ENCODE data around the gene PFKL. TPM values are rescaled to one million over a fixed set of nuclear protein-coding genes. Genes with fewer than 3 reads are reported as not detected.
A peak's percentile ranks its signal among the peaks of the same experiment; 100 is the strongest.
"Not testable (repeated sequence)": the region's sequence is repeated elsewhere in the genome, so short reads cannot be mapped to it uniquely, and the experiment has no call there.

Gene PFKL
- total RNA-seq, 4 donors from 2014 or later = 185 to 288 (median 249) TPM

DNA sequence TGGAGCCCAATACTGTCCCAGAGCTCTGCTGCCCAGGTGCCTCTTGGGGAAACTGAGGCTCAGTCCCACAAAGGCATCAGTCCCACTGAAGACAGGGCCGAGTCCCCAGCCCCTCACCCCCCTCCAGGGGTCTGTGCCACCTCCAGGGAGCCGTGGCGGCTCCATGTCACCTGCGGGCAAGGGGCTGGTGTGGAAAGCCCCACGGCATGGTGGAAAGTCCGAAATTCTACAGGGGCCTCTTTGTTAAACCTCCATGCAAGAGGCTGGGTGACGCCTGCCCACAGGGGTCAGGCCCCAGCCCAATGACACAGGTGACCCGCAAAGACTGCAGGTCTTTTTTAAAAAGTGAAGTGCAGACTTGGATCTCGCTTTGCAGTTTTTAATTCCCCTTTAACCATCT is 17.5 kb upstream of the PFKL start:
- H3K4me1 ChIP-seq = no peaks in the 10 kb centered on the region
- no peak for DNase-seq
- no peak for TF ChIP-seq POLR2A (IDR thresholded peaks at IDR 0.05)
- TF ChIP-seq, protein P1, sequence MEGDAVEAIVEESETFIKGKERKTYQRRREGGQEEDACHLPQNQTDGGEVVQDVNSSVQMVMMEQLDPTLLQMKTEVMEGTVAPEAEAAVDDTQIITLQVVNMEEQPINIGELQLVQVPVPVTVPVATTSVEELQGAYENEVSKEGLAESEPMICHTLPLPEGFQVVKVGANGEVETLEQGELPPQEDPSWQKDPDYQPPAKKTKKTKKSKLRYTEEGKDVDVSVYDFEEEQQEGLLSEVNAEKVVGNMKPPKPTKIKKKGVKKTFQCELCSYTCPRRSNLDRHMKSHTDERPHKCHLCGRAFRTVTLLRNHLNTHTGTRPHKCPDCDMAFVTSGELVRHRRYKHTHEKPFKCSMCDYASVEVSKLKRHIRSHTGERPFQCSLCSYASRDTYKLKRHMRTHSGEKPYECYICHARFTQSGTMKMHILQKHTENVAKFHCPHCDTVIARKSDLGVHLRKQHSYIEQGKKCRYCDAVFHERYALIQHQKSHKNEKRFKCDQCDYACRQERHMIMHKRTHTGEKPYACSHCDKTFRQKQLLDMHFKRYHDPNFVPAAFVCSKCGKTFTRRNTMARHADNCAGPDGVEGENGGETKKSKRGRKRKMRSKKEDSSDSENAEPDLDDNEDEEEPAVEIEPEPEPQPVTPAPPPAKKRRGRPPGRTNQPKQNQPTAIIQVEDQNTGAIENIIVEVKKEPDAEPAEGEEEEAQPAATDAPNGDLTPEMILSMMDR (IDR thresholded peaks at IDR 0.05) = no peak
- TF ChIP-seq EP300 (IDR thresholded peaks at IDR 0.05; ENCODE audit: low read depth) = no peak
- TF ChIP-seq POLR2AphosphoS5 (IDR thresholded peaks at IDR 0.05) = no peak
- no peaks in the 10 kb centered on the region for H3K36me3 ChIP-seq
- no peak overlapping the region for H3K4me3 ChIP-seq
- intact Hi-C loops (cut with DNase I; ENCODE audit: low total_unique reads) (no loop called here), in situ Hi-C loops (cut with MboI; ENCODE audit: low pct_ligation_motif_present in 1 of 4, low pct_unique_long_range_greater_than_20kb in 1 of 4, low sequenced_read_pairs in 3 of 4) (no loop called here)
- no peak overlapping the region for H3K27ac ChIP-seq
- peaks cover 26% of the 10 kb centered on the region for H3K27me3 ChIP-seq
- WGBS, 2 donors (ENCODE audit: low coverage in 1 of 2) = 72% methylated on average over 9 of the region's 9 CpGs; no CpG with 5 or more reads in 1 of the 2 donors
- no peaks in the 10 kb centered on the region for H3K9me3 ChIP-seq

DNA sequence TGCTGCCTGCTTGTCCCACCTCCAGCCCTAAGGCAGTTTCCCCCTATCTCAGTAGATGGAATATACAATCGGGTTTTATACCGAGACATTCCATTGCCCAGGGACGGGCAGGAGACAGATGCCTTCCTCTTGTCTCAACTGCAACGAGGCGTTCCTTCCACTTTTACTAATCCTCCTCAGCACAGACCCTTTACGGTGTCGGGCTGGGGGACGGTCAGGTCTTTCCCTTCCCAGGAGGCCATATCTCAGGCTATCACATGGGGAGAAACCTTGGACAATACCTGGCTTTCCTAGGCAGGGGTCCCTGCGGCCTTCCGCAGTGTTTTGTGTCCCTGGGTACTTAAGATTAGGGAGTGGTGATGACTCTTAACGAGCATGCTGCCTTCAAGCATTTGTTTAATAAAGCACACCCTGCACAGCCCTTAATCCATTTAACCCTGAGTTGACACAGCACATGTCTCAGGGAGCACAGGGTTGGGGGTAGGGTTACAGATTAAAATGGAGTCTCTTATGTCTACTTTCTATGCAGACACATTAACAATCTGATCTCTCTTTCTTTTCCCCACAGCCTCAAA is 16.6 kb upstream of the PFKL start:
- H3K4me3 ChIP-seq; in situ Hi-C loops (cut with MboI; ENCODE audit: low pct_ligation_motif_present in 1 of 4, low pct_unique_long_range_greater_than_20kb in 1 of 4, low sequenced_read_pairs in 3 of 4); H3K9me3 ChIP-seq; intact Hi-C loops (cut with DNase I; ENCODE audit: low total_unique reads); DNase-seq; H3K27ac ChIP-seq; H3K36me3 ChIP-seq; H3K4me1 ChIP-seq: not testable (repeated sequence)
- peaks cover 29% of the 10 kb centered on the region for H3K27me3 ChIP-seq
- 62 to 78% methylated on average over 4 to 11 of the region's 11 CpGs for WGBS, 2 donors (ENCODE audit: low coverage in 1 of 2)

DNA sequence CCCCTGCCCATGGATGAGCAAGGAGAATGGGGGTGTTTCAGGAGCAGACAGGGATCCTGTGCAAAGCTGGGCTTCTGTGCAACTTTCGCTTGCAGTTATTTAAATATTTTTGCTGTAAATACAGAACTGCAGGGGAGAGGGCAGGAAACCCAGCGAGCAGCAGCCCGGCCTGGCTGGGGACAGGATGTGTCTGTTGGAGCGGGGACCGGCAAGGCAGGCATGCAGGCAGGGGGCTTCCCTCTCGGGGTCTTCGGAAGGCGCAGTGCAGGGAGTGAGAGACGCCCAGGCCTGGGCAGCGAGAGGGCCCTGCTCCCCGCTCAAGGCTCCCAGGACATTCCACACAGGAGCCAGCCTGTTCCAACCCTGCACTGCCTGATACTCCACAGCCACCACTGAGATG is 15.9 kb upstream of the PFKL start:
- in situ Hi-C loops (cut with MboI; ENCODE audit: low pct_ligation_motif_present in 1 of 4, low pct_unique_long_range_greater_than_20kb in 1 of 4, low sequenced_read_pairs in 3 of 4) = no loop called here

DNA sequence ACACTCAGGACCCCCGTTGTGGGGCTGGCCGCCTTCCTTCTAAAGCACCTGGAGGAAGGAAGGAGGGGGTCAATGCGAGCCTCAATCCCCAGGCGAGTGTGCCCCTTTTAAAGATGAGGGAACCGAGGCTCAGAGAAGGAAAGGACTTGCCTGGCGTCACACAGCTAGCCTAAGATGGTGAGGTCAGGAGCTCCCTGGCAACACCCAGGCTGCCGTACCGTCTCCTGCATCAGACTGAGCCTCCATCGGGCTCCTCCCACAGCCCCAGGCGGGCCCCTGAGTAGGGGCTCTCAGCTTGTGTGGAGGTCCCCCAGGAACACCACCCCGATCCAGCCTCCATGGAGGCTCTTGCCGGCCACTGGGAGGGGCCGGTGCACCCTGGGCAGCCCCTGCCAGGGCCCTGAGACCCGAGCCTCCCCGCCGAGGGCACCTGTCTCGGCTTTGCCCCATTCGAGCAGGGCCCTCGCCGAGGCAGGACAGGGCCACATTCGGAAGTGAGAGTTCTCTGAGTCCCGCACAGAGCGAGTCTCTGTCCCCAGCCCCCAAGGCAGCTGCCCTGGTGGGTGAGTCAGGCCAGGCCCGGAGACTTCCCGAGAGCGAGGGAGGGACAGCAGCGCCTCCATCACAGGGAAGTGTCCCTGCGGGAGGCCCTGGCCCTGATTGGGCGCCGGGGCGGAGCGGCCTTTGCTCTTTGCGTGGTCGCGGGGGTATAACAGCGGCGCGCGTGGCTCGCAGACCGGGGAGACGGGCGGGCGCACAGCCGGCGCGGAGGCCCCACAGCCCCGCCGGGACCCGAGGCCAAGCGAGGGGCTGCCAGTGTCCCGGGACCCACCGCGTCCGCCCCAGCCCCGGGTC is 14.5 kb upstream of the PFKL start, which contains the start of gene AIRE:
AIRE (plus strand) TSS at position 739 of the 855 bp plus-strand sequence. CDS start 131 bp downstream, outside the sequence.
- intact Hi-C loops (cut with DNase I; ENCODE audit: low total_unique reads) (no loop called here), in situ Hi-C loops (cut with MboI; ENCODE audit: low pct_ligation_motif_present in 1 of 4, low pct_unique_long_range_greater_than_20kb in 1 of 4, low sequenced_read_pairs in 3 of 4) (no loop called here)
- Histone ChIP-seq H3K27me3 (peaks cover 29% of the 10 kb centered on the region), H3K9me3 (no peaks in the 10 kb centered on the region), H3K4me1 (no peaks in the 10 kb centered on the region), H3K36me3 (no peaks in the 10 kb centered on the region), H3K27ac (no peak within 1 kb of the TSS), H3K4me3 (peak within 1 kb of the TSS in 2 of 4 donors; percentile 2 to 22)
- 70% methylated on average over 19 of the region's 56 CpGs; no CpG with 5 or more reads in 1 of the 2 donors for WGBS, 2 donors (ENCODE audit: low coverage in 1 of 2)
- no peak for DNase-seq
- TF ChIP-seq EP300 (IDR thresholded peaks at IDR 0.05; ENCODE audit: low read depth) = no peak

More for the DNA sequence above, 15.9 kb upstream of the PFKL start:
- Histone ChIP-seq H3K27me3 (peaks cover 29% of the 10 kb centered on the region), H3K4me3 (no peak overlapping the region), H3K4me1 (no peaks in the 10 kb centered on the region), H3K36me3 (no peaks in the 10 kb centered on the region), H3K9me3 (no peaks in the 10 kb centered on the region), H3K27ac (no peak overlapping the region)
- 72 to 81% methylated on average over 3 to 11 of the region's 11 CpGs for WGBS, 2 donors (ENCODE audit: low coverage in 1 of 2)
- no peak for DNase-seq
- intact Hi-C loops (cut with DNase I; ENCODE audit: low total_unique reads) = no loop called here
- TF ChIP-seq POLR2AphosphoS5 (IDR thresholded peaks at IDR 0.05) (no peak), POLR2A (IDR thresholded peaks at IDR 0.05) (no peak)
- TF ChIP-seq, protein P1 (IDR thresholded peaks at IDR 0.05) = no peak

DNA sequence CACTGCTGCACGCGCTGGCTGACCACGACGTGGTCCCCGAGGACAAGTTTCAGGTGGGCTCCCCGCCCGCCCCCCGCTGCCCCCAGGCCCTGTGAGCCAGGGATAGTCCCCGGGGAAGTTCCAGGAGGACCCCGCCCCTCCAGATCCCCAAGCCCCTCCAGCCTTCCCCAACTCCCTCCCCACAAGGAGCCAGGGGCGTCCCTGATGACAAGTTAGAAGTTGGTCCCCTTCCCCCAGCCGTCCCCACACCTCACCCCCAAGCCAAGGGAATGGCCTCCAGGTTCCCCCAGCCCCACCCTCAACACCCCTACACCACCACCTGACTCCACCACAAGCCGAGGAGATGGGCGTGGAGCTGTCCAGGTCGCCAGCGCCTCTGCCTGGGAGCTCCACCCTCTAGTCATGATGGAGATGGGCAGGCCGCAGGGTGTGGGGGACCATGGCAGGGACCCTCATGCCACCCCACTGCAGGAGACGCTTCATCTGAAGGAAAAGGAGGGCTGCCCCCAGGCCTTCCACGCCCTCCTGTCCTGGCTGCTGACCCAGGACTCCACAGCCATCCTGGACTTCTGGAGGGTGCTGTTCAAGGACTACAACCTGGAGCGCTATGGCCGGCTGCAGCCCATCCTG is 13.7 kb upstream of the PFKL start:
- TF ChIP-seq, protein P1 (IDR thresholded peaks at IDR 0.05) = no peak
- TF ChIP-seq EP300 (IDR thresholded peaks at IDR 0.05; ENCODE audit: low read depth) = no peak
- TF ChIP-seq POLR2A (IDR thresholded peaks at IDR 0.05) = no peak
- no peak for TF ChIP-seq POLR2AphosphoS5 (IDR thresholded peaks at IDR 0.05)
- no peak overlapping the region for H3K27ac ChIP-seq
- intact Hi-C loops (cut with DNase I; ENCODE audit: low total_unique reads) (no loop called here), in situ Hi-C loops (cut with MboI; ENCODE audit: low pct_ligation_motif_present in 1 of 4, low pct_unique_long_range_greater_than_20kb in 1 of 4, low sequenced_read_pairs in 3 of 4) (no loop called here)
- H3K4me3 ChIP-seq = peak overlapping the region in 1 of 4 donors; percentile 22
- H3K27me3 ChIP-seq = peaks cover 29% of the 10 kb centered on the region
- WGBS, 2 donors (ENCODE audit: low coverage in 1 of 2) = 55% methylated on average over 11 of the region's 21 CpGs; no CpG with 5 or more reads in 1 of the 2 donors
- no peak for DNase-seq
- no peaks in the 10 kb centered on the region for H3K4me1 ChIP-seq
- no peaks in the 10 kb centered on the region for H3K36me3 ChIP-seq
- no peaks in the 10 kb centered on the region for H3K9me3 ChIP-seq
